GM21528 (cell line): ENCODE data around the gene CD2BP2.

Source experiments
- ATAC-seq: cut with Tn5 transposase; IDR thresholded peaks from one replicate; pipeline ENCODE4 v1.9.1; 2021; ENCODE audit warnings: mild to moderate bottlenecking, moderate library complexity; ENCODE audit not compliant: unreplicated experiment, low FRiP score

Gene CD2BP2

GRCh38 chr16:30379158-30379783 is 24.2 kb upstream of the CD2BP2 start:
- ATAC-seq, result no peak

- peak; percentile 74 for ATAC-seq
These were observed 23.4 kb upstream of the CD2BP2 start for GRCh38 chr16:30378236-30379157.

GRCh38 chr16:30377812-30378235 is 22.7 kb upstream of the CD2BP2 start:
- peak; percentile 42 for ATAC-seq

DNA sequence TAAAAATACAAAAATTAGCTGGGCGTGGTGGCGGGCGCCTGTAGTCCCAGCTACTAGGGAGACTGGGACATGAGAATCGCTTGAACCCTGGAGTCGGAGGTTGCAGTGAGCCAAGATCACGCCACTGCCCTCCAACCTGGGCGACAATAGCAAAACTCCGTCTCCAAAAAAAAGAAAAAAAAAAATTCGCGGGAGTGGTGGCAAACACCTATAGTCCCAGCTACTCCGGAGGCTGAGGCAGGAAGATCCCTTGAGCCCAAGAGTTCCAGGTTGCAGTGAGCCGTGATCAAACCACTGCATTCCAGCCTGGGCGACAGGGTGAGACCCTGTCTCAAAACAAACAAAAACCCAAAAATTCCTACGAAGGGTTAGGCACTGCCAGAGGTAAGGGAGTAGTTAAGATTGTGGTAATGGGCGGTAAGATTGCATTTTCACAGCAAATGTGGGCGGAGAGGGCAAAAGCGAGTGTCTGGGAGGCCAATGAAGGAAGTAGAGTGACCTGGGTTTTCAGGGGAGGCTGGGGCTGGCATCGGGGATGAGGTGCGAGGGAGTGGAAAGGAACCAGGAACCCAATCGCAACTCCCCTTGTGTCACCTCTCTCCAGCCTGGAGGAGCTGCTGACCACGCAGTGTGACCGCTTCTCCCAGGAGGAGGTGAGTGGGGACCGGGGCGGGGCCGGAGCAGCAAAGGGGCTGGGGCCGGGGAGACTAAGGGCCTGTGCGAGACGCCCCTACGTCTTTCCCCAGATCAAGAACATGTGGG is 22.1 kb upstream of the CD2BP2 start:
- ATAC-seq, result no peak

DNA sequence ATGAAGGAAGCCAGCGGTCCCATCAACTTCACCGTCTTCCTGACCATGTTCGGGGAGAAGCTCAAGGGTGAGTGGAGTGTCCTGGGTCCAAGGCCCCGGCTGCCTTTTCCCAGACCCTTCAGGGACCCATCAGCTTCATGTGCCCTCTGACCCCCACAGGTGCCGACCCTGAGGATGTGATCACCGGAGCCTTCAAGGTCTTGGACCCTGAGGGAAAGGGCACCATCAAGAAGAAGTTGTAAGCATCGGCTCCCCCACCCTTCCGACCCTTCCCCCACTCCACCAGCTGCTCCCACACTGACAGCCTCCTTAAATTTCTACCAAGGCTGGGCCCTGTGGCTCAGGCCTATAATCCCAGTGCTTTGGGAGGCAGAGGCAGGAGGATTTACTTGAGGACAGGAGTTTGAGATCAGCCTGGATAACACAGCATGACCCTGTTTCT is 21.4 kb upstream of the CD2BP2 start:
- no peak for ATAC-seq

GRCh38 chr16:30375864-30376263 is 20.8 kb upstream of the CD2BP2 start:
- ATAC-seq, result no peak

GRCh38 chr16:30374538-30374937 is 19.4 kb upstream of the CD2BP2 start, which contains the start of gene MYL11:
Gene MYL11, plus strand, starts transcription at chr16:30374802. Its CDS starts 56 bp downstream, at chr16:30374858.
- ATAC-seq, result no peak

DNA sequence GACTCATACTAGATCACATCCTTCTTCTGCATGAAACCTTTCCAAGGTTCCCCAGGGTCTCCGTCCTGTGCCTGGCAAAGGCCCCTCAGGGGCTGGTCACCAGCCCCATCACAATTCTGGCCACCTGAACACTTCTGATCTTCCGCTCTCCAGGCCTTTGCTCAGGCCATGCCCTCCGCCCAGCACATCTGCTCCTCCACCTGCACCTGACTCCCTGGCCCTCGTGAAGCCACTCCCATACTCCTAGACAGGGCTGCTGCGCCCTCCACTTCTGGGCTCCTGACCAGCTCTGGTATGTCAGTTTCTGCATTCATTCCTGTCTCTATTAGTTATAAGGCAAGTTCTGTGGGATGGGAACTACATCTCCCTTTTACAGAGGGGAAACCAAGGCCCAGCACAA is 17.6 kb upstream of the CD2BP2 start:
- ATAC-seq, result no peak

DNA sequence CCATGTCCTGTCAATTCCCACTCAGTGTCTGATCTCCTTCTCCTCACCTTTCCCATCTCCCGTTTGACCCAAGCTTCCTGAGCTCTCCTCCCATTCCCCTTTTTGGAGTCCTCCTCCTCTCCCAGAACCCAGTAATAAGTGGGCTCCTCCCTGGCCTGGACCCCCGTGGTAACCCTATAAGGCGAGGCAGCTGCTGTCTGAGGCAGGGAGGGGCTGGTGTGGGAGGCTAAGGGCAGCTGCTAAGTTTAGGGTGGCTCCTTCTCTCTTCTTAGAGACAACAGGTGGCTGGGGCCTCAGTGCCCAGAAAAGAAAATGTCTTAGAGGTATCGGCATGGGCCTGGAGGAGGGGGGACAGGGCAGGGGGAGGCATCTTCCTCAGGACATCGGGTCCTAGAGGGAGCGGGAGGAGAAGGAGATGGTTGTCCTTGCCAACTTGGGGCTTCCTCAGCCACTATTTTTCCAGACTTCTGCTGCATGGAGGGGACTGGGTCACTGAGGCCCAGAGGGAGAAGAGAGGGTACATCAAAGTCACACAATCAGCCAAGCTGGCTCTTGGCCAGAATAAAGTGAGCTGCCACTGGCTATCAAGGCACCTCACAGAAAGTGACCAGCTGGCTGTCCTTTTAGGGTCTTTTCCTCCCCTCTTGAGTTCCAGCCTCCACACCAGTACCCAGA is 17.1 kb upstream of the CD2BP2 start:
- ATAC-seq, result no peak

GRCh38 chr16:30371248-30371816 is 16.2 kb upstream of the CD2BP2 start:
- no peak for ATAC-seq

- ATAC-seq, result peak; percentile 69
These were observed 15.5 kb upstream of the CD2BP2 start, which contains the start of gene TBC1D10B for GRCh38 chr16:30370456-30371247. Gene TBC1D10B, minus strand, starts transcription at chr16:30370494. Its CDS starts 311 bp downstream, at chr16:30370183.

DNA sequence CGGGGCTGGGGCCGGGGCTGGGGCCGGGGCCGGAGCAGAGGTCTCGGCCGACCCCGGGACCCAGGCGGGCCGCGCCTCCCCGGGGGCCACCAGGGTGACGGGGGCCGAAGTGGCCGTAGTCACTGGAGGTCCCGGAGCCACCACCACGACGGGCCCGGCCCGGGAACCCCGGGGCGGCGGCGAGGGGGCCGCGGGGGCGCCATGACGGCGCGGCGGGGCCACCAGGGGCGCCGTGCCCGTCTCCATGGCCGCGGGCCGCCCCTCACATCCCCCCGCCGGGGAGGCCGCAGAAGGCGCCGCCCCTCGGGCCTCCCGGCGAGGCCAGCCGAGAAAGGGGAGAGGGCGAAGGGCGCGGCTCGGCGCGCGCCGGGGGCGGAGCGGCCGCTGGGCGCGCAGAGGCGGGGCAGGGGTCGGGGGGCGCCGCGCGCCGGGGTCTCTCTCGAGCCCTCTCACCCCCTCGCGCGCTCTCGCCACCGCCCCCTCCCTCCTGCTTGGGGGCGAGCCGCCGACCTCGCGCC is 14.9 kb upstream of the CD2BP2 start:
- ATAC-seq, result peak; percentile 7

GRCh38 chr16:30369091-30369937 is 14.2 kb upstream of the CD2BP2 start:
- no peak for ATAC-seq

GRCh38 chr16:30368792-30369090 is 13.6 kb upstream of the CD2BP2 start:
- ATAC-seq, result no peak

DNA sequence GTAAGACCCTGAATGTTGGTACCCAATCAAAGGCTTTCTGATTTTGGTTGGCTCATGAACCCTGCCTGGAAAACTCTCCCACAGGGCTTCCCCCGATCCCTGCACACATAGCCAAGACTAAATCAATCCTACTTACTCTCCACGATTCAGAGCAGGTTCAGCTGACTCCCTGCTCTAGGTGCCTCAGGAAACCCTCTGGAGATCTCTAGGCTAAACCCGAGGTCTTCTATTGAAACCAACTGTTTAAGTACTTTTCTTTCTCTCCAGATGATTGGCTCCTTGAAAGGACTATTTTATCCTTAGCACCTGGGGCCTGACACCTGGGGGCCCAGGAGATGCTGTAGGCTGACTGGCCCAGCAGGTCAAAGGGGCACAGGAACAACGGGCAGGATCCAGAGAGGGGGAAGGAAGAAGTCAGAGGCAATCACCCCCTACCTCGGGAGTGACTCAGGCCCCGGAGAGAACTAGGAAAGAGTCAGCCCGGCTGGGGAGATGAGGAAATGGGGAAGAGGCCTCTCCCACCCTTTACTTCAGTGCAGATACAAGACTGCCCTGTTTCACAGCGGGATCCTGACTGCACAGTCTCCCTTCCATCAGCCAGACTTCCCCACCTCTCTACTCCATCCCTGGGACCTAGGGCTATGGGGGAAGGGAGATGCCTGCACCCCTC is 13.1 kb upstream of the CD2BP2 start:
- no peak for ATAC-seq

DNA sequence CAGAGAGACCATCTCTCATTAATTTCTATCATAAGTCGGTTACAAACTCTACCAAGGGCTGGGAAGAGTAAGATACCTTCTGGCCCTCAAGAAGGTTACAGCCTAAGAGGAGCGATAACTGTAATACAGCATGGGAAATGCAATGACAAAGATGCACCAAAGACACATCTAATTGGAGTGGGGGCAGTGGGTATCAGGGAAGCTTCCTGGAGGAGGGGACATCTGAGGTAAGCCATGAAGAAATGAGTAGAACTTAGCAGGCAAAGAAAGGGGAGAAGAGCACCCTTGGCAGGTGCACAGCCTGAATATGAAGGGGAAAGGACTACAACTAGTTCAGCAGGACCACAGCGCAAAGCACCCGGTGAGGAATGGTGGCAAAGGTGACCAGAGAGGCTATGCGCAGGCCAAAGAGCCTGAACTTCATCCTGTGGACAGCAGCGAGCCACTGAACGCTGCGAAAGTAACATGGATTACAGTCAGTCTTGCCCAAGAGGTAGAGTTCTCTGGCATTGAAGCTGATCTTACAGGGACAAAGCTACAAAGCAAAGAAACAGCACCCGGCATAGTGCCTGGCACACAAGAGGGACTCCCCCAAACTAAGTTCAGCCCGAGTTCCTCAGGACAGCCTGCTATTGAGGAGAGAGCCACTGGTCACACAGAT is 12.4 kb upstream of the CD2BP2 start:
- ATAC-seq, result no peak

GRCh38 chr16:30366511-30366910 is 11.4 kb upstream of the CD2BP2 start:
- ATAC-seq, result no peak
